ENCODE data around the gene TRPM3.

DNA sequence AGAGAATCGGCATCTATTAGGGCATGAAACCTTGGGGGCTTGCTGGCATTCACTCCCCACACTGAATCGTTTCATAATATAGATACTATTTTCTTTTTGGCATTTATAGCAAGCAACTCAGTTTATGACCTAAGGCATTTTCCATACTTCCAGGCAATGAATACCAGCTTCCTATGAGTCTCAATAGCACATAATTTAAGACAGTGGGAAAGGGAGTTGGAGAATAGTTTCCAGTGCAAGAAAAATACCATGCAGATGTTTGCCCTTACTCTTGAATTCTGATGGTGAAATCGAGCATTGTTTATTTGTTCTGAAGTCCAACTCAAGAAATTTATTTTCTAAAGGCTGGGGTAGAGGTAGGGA lies 531.1 kb downstream of the TRPM3 start:
- TF ChIP-seq, protein P1, sequence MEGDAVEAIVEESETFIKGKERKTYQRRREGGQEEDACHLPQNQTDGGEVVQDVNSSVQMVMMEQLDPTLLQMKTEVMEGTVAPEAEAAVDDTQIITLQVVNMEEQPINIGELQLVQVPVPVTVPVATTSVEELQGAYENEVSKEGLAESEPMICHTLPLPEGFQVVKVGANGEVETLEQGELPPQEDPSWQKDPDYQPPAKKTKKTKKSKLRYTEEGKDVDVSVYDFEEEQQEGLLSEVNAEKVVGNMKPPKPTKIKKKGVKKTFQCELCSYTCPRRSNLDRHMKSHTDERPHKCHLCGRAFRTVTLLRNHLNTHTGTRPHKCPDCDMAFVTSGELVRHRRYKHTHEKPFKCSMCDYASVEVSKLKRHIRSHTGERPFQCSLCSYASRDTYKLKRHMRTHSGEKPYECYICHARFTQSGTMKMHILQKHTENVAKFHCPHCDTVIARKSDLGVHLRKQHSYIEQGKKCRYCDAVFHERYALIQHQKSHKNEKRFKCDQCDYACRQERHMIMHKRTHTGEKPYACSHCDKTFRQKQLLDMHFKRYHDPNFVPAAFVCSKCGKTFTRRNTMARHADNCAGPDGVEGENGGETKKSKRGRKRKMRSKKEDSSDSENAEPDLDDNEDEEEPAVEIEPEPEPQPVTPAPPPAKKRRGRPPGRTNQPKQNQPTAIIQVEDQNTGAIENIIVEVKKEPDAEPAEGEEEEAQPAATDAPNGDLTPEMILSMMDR (IDR thresholded peaks at IDR 0.05), result no peak
- TF ChIP-seq POLR2A (IDR thresholded peaks at IDR 0.05), result no peak

Measured in esophagus squamous epithelium (tissue), 4 donors.